GM21528 (cell line): ENCODE measurements around the gene TRIOBP.

Experiments
- ATAC-seq: cut with Tn5 transposase; IDR thresholded peaks from one replicate; pipeline ENCODE4 v1.9.1; 2021; ENCODE audit warnings: mild to moderate bottlenecking, moderate library complexity; ENCODE audit not compliant: unreplicated experiment, low FRiP score

TRIOBP gene

DNA sequence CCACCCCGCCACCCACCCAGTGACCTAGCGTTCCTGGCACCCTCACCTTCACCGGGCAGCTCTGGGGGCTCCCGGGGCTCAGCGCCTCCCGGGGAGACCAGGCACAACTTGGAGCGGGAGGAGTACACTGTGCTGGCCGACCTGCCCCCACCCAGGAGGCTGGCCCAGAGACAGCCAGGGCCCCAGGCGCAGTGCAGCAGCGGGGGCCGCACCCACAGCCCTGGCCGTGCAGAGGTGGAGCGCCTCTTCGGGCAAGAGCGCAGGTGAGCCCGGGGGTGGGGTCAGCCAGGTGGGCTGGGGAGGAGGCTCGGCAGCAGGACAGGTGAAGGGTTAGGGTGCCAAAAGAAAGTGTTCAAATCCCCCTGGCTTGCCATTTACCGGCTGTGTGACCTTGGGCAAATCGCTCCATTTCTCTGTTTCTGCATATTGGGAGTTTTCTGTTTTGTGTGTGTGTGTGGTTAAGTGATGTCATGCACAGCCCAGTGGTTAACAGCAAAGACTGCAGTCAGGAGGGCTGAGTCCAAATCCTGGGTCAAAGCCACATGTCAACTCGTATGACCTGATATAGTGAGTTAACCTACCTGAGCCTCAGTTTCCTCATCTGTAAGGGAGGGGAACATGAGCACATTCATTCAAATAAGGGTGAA, 29.5 kb downstream of the TRIOBP start:
- ATAC-seq, result no peak

DNA sequence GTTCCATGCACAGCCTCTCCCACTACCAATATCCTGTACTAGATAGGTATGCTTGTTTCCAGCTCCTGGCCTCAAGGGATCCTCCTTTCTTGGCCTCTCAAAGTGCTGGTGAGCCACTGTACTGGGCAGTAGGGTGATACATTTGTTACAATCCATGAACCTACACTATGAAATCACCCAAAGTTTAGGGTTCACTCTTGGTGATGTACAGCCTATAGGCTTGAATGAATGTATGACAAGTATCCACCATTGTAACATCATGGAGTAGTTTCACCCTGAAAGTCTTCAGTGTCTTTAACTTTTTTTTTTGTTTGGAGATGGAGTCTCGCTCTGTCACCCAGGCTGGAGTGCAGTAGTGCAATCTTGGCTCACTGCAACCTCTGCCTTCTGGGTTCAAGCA, 31.8 kb downstream of the TRIOBP start:
- ATAC-seq, result no peak

DNA sequence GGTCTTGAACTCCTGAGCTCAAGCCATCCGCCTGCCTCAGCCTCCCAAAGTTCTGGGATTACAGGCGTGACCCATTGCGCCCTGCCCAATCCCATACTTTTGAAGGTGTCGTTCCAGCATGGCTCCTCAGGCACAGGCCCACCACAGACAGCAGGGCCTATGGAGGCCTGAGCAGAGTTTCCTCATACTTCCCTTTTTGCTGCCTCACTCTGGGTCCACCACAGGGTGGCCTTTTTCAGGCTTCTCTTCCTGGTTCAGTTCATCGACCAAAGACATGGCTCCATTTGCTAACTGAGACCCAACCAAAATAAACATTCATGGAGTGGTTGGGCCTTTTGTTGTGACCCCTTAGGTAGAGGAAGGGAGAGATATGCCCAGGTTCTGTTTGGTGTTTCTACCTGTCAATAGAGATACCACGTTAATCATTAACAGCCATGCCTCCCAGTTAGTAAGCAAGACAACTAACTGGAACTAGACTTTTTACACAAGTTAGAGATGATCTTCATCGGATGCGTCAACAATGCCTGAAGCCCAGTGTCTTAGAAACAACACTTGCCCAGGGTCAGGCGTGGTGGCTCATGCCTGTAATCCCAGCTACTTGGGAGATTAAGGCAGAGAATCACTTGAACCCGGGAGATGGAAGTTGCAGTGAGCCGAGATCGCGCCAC, 35.1 kb downstream of the TRIOBP start:
- no peak for ATAC-seq

DNA sequence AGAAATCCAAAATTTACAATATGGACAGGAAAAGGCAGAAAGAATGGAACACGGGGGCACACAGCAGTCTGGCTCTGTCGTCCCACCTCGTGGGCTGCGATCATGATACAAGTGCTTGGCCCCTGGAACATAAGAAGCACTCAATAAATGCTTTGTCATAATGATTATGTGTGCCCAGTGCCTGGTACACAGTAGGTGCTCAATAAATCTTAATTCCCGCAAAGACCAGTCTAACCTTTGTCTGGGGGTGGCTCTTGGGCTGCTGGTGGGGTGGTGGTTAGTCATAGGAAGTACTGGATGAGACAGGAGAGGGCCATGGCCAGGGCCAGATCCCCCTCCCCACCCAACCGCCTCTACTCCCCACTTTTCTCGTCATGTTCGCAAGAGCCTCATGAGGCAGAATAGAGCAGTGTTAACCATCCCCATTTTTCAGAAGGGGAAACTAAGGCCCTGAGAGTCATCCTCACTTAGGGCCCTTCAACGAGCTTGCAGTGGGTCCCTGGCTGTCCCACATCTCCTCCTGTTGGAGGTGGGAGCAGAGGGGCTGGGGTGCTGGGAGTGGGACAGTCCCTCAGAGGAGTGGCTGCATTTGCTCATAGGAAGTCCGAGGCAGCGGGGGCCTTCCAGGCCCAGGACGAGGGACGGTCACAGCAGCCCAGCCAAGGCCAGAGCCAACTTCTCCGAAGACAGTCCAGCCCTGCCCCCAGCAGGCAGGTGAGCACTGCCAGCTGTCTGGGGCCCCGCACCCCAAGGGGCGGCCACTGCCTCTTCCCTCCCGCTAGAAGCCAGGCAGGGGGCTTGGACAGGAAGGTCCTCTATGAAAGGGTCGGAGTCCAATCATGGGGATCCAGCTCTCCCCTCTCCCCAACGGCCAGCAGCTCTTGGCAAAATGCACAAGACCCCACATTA, 36.1 kb downstream of the TRIOBP start:
- ATAC-seq, result no peak

DNA sequence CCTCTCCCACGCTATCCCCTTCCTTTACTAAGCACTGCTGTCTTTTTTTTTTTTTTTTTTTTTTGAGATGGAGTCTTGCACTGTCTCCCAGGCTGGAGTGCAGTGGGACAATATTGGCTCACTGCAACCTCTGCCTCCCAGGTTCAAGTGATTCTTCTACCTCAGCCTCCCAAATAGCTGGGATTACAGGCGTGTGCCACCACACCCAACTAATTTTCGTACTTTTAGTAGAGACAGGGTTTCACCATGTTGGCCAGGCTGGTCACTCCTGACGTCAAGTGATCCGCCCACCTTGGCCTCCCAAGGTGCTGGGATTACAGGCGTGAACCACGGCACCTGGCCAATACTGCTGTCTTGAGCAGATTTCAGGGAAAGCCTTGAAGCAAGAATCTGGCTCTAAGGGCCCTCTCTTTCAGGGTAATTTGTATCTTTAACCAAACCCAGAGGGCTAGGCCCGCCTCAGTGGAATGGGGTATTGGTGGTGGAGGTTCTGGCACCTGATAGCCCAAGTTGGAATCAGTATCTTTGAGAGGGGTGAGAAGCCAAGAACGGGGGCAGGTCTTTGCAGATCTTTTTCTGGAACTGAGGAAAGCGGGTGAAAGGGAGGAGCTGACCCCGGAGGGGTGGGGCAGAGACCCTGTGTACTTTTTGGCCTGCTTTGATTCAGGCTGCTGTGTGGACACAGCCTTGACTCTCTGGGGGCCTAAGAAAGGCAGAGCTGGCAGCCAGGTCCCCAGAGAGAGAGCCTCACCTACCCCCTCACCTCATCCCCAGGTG, 37.0 kb downstream of the TRIOBP start:
- ATAC-seq, result no peak

DNA sequence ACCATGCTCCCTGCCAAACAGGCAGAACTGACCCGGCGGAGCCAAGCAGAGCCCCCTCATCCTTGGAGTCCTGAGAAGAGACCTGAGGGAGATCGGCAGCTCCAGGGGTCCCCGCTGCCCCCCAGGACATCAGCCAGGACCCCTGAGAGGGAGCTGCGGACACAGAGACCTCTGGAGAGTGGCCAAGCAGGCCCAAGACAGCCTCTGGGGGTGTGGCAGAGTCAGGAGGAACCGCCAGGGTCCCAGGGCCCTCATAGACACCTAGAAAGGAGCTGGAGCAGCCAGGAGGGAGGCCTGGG, 37.5 kb downstream of the TRIOBP start:
- no peak for ATAC-seq

DNA sequence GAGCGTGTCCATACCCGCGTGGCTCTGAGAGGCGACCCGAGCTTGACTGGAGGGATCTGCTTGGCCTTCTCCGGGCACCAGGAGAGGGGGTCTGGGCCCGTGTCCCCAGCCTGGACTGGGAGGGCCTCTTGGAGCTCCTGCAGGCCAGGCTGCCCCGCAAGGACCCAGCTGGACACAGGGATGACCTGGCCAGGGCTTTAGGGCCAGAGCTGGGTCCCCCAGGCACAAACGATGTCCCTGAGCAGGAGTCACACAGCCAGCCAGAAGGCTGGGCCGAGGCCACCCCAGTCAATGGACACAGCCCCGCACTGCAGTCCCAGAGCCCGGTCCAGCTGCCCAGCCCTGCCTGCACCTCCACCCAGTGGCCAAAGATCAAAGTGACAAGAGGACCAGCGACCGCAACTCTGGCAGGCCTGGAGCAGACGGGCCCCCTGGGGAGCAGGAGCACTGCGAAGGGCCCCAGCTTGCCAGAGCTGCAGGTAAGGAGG, 38.2 kb downstream of the TRIOBP start:
- no peak for ATAC-seq

DNA sequence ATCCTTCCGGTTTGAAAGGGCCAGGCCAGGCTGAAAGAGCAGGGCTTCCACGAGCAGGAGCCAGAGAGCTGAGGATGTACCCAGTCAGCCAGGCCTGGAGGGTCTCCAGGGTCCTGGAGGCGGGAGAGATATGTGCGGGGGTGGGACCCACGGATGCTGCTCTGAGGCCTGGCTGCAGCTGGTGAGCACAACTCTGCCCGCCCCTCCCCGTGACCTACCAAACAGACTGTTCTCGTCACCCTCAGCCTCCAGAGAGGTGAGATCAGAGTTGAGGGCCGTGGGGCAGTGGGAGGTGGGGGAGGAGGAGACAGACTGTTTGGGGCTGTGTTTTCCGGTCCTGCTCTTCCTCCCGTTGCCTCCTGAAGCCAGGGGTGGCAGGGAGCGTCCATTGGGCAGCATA, 42.2 kb downstream of the TRIOBP start:
- no peak for ATAC-seq

DNA sequence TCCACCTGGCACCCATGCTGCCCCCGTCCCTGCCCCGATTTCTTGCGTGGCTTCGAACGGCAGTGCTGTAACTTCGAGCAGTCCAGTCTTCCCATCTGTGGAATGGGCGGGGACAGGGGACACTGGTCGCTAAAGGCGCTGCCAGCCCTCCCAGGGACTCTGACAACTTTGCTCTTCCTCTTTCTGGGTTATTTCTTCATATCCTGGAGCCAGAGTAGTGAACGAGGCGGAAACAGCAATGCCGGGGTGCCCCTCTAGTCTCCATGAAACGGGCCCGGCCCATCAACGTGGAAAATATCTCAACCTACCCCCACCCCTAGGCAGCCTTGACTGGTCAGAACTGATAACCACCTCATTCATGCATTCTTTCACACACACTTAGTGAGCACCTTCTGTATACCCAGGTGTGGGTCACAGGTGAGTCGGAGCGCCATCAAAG, 42.8 kb downstream of the TRIOBP start:
- ATAC-seq, result no peak

DNA sequence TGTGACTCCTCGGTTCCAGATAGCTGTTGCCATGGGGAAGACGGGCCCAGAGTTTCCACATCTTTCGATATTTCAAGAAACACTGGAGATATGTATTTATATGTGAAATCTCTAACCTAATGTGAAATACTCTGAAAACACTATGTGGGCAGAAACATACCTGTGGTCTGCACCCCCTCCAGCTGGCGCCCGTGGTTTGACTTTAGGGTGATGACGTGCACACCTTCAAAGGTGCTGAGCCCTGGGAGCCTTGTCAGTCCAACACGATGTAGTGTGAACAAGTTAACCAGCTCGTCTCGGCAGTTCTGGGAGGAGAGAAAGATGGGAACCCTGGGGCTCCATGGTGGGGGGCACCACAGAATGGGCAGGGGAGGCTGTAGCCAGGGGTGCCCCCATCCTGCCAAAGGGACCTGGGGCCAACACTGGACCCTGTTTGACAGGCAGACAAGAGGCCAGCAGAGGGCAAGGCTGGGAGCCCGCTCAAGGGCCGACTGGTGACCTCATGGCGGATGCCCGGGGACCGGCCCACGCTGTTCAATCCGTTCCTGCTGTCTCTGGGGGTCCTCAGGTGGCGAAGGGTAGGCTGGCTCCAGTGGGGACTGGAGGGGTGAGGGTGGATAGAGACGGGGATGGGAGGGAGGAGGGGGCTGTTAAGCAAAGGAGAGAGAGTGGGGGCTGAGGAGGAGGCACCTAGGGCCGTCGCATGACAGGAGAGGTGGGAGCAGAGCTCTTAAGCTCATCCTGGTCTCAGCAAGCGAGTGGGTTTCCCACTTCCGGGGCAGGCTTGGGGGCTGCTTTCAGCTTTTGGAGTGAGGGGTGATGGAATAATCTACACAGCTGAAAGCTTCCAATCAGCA, 43.8 kb downstream of the TRIOBP start:
- no peak for ATAC-seq

DNA sequence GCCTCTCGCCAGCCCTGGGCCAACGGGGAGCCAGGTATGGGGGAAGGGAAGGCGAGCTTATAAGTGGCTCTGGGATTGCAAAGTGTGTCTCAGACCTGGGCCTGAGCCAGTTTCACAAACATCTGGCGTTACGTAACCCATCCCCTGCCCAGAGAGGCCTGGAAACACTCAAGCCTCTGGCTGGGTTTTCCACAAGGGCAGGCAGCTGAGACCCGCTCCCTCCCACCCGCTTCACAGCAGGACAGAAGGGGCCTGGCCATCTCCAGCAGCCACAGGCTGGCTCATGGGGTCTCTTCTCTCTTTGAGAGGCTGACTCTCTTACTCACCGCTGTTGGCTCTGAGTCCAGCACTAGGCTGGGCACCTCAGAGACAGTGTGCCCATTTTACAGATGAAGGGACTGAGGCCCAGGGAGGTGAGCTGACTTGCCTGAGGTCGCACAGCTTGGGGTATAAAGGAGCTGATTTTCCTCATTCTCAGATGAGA, 44.5 kb downstream of the TRIOBP start:
- no peak for ATAC-seq

DNA sequence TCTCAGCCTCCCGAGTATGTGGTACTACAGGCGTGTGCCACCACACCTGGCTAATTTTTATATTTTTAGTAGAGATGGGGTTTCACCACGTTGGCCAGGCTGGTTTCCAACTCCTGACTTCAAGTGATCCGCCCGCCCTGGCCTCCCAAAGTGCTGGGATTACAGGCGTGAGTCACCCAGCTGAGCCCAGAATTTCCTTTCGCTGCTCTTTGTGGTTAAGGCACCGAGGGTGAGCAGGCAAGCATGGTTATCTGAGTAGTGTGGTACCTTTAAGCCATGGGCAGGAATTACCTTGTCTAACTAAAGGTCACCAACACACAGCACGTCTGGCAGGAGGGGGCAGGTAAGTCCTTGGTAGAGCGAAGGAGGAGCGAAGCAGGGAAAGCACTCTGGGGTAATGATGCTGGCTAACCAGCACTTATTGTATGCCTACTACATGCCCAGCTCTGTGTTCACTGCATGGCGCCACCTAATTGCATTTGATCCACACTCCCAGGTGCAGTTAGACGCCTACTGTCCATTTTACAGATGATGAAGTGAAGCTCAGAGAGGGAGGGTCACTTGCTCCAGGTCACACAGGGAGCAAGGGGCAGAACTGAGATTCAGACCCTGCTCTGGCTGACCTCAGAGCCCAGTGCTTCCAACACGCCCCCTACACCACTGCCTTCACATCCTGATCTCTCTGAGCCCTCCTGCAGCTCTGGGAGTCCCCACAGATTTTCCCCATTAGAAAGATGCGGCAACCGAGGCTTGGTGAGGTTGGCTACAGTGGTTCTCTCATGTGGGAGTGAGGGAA, 45.7 kb downstream of the TRIOBP start:
- no peak for ATAC-seq

DNA sequence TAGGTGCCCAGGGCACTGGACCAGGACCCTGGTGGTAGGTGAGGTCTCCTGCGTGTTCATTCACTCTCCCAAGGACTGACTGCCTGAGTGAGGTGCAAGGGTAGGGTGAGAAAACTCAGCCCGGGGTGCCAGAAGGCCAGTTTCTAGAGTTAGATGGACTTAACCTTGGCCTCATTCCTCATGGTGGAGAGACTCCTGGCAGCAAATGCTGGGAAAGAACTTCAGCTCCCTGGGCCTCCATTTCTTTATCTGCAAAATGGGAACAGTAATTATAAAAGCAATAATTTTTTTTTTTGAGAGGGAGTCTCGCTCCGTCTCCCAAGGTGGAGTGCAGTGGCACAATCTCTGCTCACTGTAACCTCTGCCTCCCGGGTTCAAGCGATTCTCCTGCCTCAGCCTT, 47.7 kb downstream of the TRIOBP start:
- no peak for ATAC-seq

DNA sequence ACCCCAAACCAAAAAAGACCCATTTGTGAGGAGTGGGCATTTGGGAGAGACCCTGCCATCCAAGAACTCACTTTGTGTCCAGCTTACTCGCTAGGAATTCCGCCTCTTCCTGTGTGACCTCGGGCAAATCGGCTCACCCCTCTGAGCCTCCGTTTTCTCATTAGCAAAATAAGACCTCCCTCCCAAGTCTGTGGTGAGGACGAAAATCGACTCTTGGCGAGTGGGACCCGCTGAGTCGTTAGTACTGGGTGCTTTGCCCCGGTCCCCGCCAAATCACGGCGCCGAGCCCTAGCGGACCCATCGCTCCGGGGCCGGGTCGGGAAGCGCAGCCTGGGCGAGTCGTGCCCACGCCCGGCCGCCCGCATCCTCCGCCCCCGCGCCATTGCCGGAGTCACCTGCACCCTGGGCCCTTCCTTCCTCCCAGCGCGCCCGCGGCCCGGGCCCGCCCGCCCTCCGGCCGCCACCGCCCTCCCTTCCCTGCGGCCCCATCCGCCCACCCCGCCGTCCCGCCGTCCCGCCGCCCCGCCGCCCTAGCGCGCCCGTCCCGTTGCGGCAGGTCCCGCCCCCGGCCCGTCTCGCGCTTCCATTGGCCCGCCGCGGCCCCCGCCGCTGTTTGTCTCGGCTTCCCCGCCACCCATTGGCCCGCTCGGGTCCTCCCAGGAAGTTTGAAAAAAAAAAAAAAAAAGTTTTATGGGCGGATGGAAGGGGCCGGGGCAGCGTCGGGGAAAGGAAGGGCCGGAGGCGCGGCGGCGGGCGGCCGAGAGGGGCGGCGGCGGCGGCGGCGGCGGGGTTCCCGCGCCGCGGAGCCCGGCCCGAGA, 48.9 kb downstream of the TRIOBP start:
- peak; percentile 59 for ATAC-seq

DNA sequence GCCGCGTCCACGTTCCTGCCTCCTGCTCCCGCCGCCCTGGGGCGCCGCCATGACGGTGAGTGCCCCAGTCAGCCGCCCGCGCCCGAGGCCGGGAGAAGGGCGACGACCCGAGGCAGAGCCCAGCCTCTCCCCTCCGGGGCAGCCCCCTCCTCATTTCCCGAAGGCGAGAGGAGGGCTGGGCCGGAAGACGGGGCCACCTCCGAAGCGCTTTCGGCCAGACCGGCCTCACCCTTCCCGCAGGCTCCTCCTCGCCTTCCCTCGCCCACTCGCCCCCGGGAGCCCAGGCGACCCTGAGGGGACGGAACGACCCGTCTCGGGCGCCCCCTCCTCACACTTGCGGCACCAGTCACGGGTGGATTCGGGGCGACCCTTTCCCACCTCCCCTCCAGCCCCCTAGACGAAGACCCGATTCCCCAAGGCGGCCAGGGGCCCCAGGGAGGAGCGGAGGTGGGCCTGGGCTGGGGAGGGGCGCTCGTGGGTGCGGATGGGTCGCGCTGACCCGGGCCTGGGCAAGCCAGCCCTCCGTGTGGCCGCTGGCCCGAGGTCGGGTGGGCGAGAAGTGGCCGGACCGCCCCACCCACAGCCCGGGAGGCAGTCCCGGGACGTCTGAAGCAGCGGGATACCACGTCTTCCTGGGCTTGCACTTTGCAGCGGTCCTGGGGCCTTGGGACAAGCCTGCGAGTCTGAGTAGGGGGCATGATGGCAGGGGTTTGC, 49.7 kb downstream of the TRIOBP start:
- peak; percentile 30 for ATAC-seq

DNA sequence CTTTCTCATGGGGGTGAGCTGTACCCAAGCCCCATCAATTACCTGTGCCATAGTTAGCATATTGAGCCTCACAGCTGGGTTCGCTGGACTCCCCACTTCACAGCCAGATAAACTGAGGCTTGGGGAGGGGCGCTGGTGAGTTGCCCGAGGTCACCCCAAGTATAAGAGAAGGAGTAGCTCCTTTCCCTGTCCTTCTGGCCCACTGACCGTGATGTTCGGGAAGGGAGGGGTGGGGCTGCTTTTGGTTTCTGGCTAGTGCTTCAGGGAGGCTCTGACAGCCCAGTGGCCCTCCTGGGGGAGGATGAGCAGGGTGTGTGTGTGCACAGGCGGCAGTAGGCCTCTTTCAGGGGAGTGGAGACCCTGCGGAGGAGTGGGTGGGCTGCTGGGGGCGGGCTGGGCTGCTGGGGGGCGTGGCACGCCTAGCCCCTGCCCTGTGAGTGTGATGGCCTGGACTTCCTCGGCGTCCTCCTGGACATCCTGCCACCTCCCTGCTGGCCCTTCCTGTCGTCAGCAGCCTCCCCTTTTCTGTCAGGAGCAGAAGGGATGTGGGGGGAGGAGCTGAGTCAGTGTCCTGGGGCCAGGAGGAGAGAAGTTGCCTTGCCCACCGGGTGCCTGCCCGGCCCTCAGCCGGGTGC, 50.3 kb downstream of the TRIOBP start:
- no peak for ATAC-seq

DNA sequence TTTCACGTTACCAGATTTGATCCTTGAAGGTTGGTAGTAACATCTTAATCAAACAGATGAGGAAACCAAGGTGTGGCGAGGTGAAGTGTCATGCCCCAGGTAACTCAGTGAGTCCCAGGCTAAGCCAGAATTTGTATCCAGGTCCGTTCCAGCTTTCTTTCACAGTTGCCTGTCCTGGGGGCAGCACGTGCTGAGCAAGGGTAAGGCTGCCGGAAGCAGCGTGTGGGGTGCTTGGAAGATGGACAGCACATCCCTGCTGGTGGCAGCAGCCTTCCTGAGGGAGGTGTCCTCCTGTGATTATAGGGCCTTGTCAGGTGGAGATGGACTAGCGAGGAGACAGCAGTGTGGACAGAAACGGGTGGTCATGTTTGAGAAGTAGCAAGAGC, 50.9 kb downstream of the TRIOBP start:
- no peak for ATAC-seq
